Endothelial cell of umbilical vein (primary cell): ENCODE measurements around the gene SDK2.

Source experiments
- CTCF ChIP-seq, 2 donors: IDR thresholded peaks; 1 replicate in 1 of 2; 2 replicates in 1 of 2; pipeline ENCODE4 v1.5.1; 2011; ENCODE audit warnings: low read length in 2 of 2, mild to moderate bottlenecking in 2 of 2, moderate library complexity in 2 of 2, control low read depth in 1 of 2, inconsistent platforms in 1 of 2, low read depth in 1 of 2; ENCODE audit not compliant: insufficient read depth in 1 of 2; ENCODE audit errors: extremely low read depth in 1 of 2
- EZH2 ChIP-seq: IDR thresholded peaks from 2 replicates; pipeline ENCODE4 v1.6.1; 2012; ENCODE audit warnings: borderline replicate concordance, low read depth, mild to moderate bottlenecking, moderate library complexity, low read length, inconsistent platforms; ENCODE audit not compliant: severe bottlenecking
- MAX ChIP-seq: IDR thresholded peaks from 2 replicates; pipeline ENCODE4 v1.6.1; 2011; ENCODE audit not compliant: insufficient read depth, insufficient read length
- POLR2A ChIP-seq: IDR thresholded peaks from 2 replicates; pipeline ENCODE4 v1.6.1; 2012; ENCODE audit warnings: low read depth, mild to moderate bottlenecking, control low read depth, low read length
- POLR2AphosphoS5 ChIP-seq: IDR thresholded peaks from 2 replicates; pipeline ENCODE4 v1.6.1; 2012; ENCODE audit warnings: low read depth, mild to moderate bottlenecking, control low read depth, low read length, moderate library complexity; ENCODE audit not compliant: insufficient read depth

- TF ChIP-seq CTCF (IDR thresholded peaks at IDR 0.05; ENCODE audit: extremely low read depth in 1 of 2, insufficient read depth in 1 of 2, low read depth in 1 of 2, low read length in 2 of 2): no peak
- no peak for TF ChIP-seq POLR2AphosphoS5
- TF ChIP-seq MAX: no peak
- no peak for TF ChIP-seq EZH2
- no peak for TF ChIP-seq POLR2A
These were observed 130.8 kb downstream of the SDK2 start for GRCh38 chr17:73513426-73513825.
